Measurements from ENCODE around the gene PNLIPRP3. TPM values are rescaled to one million over a fixed set of nuclear protein-coding genes. Genes with fewer than 3 reads are reported as not detected.

The PNLIPRP3 gene
- total RNA-seq, 3 donors from 2014 or later: 0.28 TPM; not detected in 2

- Histone ChIP-seq H3K36me3 (ENCODE audit: low read depth) (no peaks in the 10 kb centered on the region), H3K4me1 (ENCODE audit: low read depth) (no peaks in the 10 kb centered on the region), H3K4me3 (no peak overlapping the region), H3K9me3 (no peaks in the 10 kb centered on the region)
- ATAC-seq (no peak), DNase-seq (no peak)
- intact Hi-C loops (cut with DNase I, micrococcal nuclease): no loop called here
- TF ChIP-seq CTCF (IDR thresholded peaks at IDR 0.05): no peak
These were observed 24.2 kb downstream of the PNLIPRP3 start for GRCh38 chr10:116451711-116452337.

- intact Hi-C loops (cut with DNase I, micrococcal nuclease): no loop called here
- no peak for TF ChIP-seq CTCF (IDR thresholded peaks at IDR 0.05)
- ATAC-seq: no peak
These were observed 24.7 kb downstream of the PNLIPRP3 start for GRCh38 chr10:116452338-116452720.

DNA sequence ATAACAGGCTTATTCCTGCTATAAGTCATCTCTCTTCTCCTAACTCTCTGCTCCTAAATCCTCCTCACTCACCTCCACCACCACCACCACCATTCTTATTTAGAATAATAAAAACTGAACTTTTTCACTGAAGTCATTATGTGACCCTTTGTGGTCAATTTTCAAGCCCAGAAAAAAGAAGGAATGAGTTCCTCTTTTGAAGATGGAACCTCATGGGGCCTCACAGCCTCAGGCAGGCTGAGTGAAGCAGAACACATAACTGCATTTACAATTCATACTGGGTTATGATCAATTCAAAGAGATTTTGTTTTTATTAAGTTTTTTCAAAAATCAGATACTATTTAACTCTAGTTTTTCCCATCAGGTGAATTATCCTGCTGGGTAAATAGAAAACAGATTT, 29.8 kb downstream of the PNLIPRP3 start:
- no peaks in the 10 kb centered on the region for H3K36me3 ChIP-seq (ENCODE audit: low read depth)
- intact Hi-C loops (cut with DNase I, micrococcal nuclease): no loop called here
- no peaks in the 10 kb centered on the region for H3K9me3 ChIP-seq
- H3K4me1 ChIP-seq (ENCODE audit: low read depth): no peaks in the 10 kb centered on the region
- TF ChIP-seq CTCF (IDR thresholded peaks at IDR 0.05): no peak
- DNase-seq: no peak
- ATAC-seq: no peak
- no peak overlapping the region for H3K4me3 ChIP-seq

More at GRCh38 chr10:116452338-116452720, 24.7 kb downstream of the PNLIPRP3 start:
- Histone ChIP-seq H3K36me3 (ENCODE audit: low read depth) (no peaks in the 10 kb centered on the region), H3K4me1 (ENCODE audit: low read depth) (no peaks in the 10 kb centered on the region), H3K9me3 (no peaks in the 10 kb centered on the region), H3K4me3 (no peak overlapping the region)
- no peak for DNase-seq

DNA sequence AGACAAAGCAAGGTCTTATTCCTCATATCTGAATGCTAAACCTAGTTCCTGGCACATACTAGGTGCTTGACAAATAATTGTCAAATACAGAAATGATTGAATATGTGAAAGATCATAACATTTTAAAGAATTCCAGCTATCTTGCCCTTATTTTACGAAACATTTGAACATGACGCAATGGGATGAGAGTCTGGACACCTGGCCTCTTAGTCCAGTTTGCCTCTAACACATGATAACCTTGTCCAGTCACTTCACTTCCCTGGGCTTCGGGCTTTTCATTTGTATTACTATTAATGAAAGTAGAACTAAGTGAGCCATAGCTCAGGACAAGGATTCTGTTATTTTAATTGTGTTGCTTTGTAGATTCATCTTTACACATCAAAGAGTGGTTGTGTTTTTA, 32.6 kb downstream of the PNLIPRP3 start:
- ATAC-seq (no peak), DNase-seq (no peak)
- TF ChIP-seq CTCF (IDR thresholded peaks at IDR 0.05): no peak
- H3K4me1 ChIP-seq (ENCODE audit: low read depth): no peaks in the 10 kb centered on the region
- H3K36me3 ChIP-seq (ENCODE audit: low read depth): no peaks in the 10 kb centered on the region
- no peak overlapping the region for H3K4me3 ChIP-seq
- H3K9me3 ChIP-seq: no peaks in the 10 kb centered on the region
- intact Hi-C loops (cut with DNase I, micrococcal nuclease): no loop called here

GRCh38 chr10:116461680-116462079, 34.0 kb downstream of the PNLIPRP3 start:
- no peaks in the 10 kb centered on the region for H3K36me3 ChIP-seq (ENCODE audit: low read depth)
- no peaks in the 10 kb centered on the region for H3K4me1 ChIP-seq (ENCODE audit: low read depth)
- ATAC-seq: no peak
- intact Hi-C loops (cut with DNase I, micrococcal nuclease): no loop called here
- DNase-seq: no peak
- no peak overlapping the region for H3K4me3 ChIP-seq
- H3K9me3 ChIP-seq: no peaks in the 10 kb centered on the region
- no peak for TF ChIP-seq CTCF (IDR thresholded peaks at IDR 0.05)

- DNase-seq (no peak), ATAC-seq (no peak)
- Histone ChIP-seq H3K4me1 (ENCODE audit: low read depth) (no peaks in the 10 kb centered on the region), H3K9me3 (no peaks in the 10 kb centered on the region), H3K4me3 (no peak overlapping the region), H3K36me3 (ENCODE audit: low read depth) (no peaks in the 10 kb centered on the region)
- TF ChIP-seq CTCF (IDR thresholded peaks at IDR 0.05): no peak
- intact Hi-C loops (cut with DNase I, micrococcal nuclease): no loop called here
These were observed 36.6 kb downstream of the PNLIPRP3 start for GRCh38 chr10:116464257-116464656.
